Measurements from ENCODE around the gene TINCR.

DNA sequence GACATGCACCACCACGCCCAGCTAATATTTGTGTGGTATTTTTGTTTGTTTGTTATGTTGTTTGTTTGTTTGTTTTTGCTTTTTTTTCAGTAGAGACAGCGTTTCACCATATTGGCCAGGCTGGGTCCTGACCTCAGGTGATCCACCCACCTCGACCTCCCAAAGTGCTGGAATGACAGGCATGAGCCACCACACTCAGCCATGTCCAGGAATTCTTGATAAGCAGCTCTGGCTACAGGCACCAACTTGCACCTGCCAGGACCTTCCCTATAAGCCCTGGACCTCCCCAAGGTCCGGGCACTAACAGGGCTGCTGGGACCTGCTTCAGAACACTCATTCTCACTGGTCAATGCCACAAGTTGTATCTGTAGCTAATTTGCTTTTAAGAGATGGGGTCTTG is 48.7 kb downstream of the TINCR start:
- TF ChIP-seq, protein P1, sequence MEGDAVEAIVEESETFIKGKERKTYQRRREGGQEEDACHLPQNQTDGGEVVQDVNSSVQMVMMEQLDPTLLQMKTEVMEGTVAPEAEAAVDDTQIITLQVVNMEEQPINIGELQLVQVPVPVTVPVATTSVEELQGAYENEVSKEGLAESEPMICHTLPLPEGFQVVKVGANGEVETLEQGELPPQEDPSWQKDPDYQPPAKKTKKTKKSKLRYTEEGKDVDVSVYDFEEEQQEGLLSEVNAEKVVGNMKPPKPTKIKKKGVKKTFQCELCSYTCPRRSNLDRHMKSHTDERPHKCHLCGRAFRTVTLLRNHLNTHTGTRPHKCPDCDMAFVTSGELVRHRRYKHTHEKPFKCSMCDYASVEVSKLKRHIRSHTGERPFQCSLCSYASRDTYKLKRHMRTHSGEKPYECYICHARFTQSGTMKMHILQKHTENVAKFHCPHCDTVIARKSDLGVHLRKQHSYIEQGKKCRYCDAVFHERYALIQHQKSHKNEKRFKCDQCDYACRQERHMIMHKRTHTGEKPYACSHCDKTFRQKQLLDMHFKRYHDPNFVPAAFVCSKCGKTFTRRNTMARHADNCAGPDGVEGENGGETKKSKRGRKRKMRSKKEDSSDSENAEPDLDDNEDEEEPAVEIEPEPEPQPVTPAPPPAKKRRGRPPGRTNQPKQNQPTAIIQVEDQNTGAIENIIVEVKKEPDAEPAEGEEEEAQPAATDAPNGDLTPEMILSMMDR (IDR thresholded peaks at IDR 0.05), result no peak
- no peak for TF ChIP-seq POLR2A (IDR thresholded peaks at IDR 0.05)

Measured in thyroid gland (tissue), 4 donors.